ENCODE results near the gene SRP72. TPM values are rescaled to one million over a fixed set of nuclear protein-coding genes. Genes with fewer than 3 reads are reported as not detected.

Gene SRP72
- total RNA-seq, 1 donor from 2014 or later = 57.5 TPM

- H3K4me1 ChIP-seq = peaks cover 37% of the 10 kb centered on the region
- no peaks in the 10 kb centered on the region for H3K9me3 ChIP-seq
- H3K4me3 ChIP-seq = no peak overlapping the region
- H3K36me3 ChIP-seq = peaks cover 0 to 30% of the 10 kb centered on the region in 2 donors
- no peak for TF ChIP-seq POLR2A (IDR thresholded peaks at IDR 0.05)
- TF ChIP-seq CTCF (IDR thresholded peaks at IDR 0.05) = no peak
- TF ChIP-seq POLR2AphosphoS5 (IDR thresholded peaks at IDR 0.05; ENCODE audit: insufficient read depth in 1 of 2, low read depth in 1 of 2) = no peak
- no peak overlapping the region for H3K27ac ChIP-seq
- DNase-seq (ENCODE audit: extremely low spot score in 2 of 2) = no peak
- intact Hi-C loops (cut with DNase I) = no loop called here
- no peaks in the 10 kb centered on the region for H3K27me3 ChIP-seq
These were observed 2.2 kb downstream of the SRP72 start for GRCh38 chr4:56469489-56470210.

- no peaks in the 10 kb centered on the region for H3K9me3 ChIP-seq
- H3K27me3 ChIP-seq = no peaks in the 10 kb centered on the region
- H3K4me1 ChIP-seq = no peaks in the 10 kb centered on the region
- no peak overlapping the region for H3K27ac ChIP-seq
- intact Hi-C loops (cut with DNase I) = no loop called here
- no peak for DNase-seq (ENCODE audit: extremely low spot score in 2 of 2)
- TF ChIP-seq POLR2A (IDR thresholded peaks at IDR 0.05) = no peak
- no peak for TF ChIP-seq CTCF (IDR thresholded peaks at IDR 0.05)
- TF ChIP-seq POLR2AphosphoS5 (IDR thresholded peaks at IDR 0.05; ENCODE audit: insufficient read depth in 1 of 2, low read depth in 1 of 2) = no peak
- H3K36me3 ChIP-seq = peaks cover 0 to 78% of the 10 kb centered on the region in 2 donors
- H3K4me3 ChIP-seq = no peak overlapping the region
These were observed 8.5 kb downstream of the SRP72 start for GRCh38 chr4:56475917-56476316.

GRCh38 chr4:56477192-56477702 lies 9.8 kb downstream of the SRP72 start:
- no peak overlapping the region for H3K27ac ChIP-seq
- TF ChIP-seq POLR2A (IDR thresholded peaks at IDR 0.05) (no peak), CTCF (IDR thresholded peaks at IDR 0.05) (no peak), POLR2AphosphoS5 (IDR thresholded peaks at IDR 0.05; ENCODE audit: insufficient read depth in 1 of 2, low read depth in 1 of 2) (no peak)
- peaks cover 0 to 70% of the 10 kb centered on the region in 2 donors for H3K36me3 ChIP-seq
- no peaks in the 10 kb centered on the region for H3K9me3 ChIP-seq
- H3K27me3 ChIP-seq = no peaks in the 10 kb centered on the region
- no peaks in the 10 kb centered on the region for H3K4me1 ChIP-seq
- no peak overlapping the region for H3K4me3 ChIP-seq
- DNase-seq (ENCODE audit: extremely low spot score in 2 of 2) = no peak
- intact Hi-C loops (cut with DNase I) = no loop called here

GRCh38 chr4:56480691-56481090 lies 13.3 kb downstream of the SRP72 start:
- Histone ChIP-seq H3K27me3 (no peaks in the 10 kb centered on the region), H3K9me3 (no peaks in the 10 kb centered on the region), H3K36me3 (peaks cover 0 to 55% of the 10 kb centered on the region in 2 donors), H3K4me3 (no peak overlapping the region), H3K27ac (no peak overlapping the region), H3K4me1 (no peaks in the 10 kb centered on the region)
- DNase-seq (ENCODE audit: extremely low spot score in 2 of 2) = no peak
- intact Hi-C loops (cut with DNase I) = no loop called here
- no peak for TF ChIP-seq POLR2AphosphoS5 (IDR thresholded peaks at IDR 0.05; ENCODE audit: insufficient read depth in 1 of 2, low read depth in 1 of 2)
- no peak for TF ChIP-seq POLR2A (IDR thresholded peaks at IDR 0.05)
- TF ChIP-seq CTCF (IDR thresholded peaks at IDR 0.05) = no peak

GRCh38 chr4:56496241-56496640 lies 28.8 kb downstream of the SRP72 start:
- no peaks in the 10 kb centered on the region for H3K9me3 ChIP-seq
- intact Hi-C loops (cut with DNase I) = no loop called here
- H3K27ac ChIP-seq = no peak overlapping the region
- DNase-seq (ENCODE audit: extremely low spot score in 2 of 2) = no peak
- H3K4me1 ChIP-seq = no peaks in the 10 kb centered on the region
- H3K36me3 ChIP-seq = peaks cover 0 to 62% of the 10 kb centered on the region in 2 donors
- H3K4me3 ChIP-seq = no peak overlapping the region
- no peaks in the 10 kb centered on the region for H3K27me3 ChIP-seq
- TF ChIP-seq POLR2AphosphoS5 (IDR thresholded peaks at IDR 0.05; ENCODE audit: insufficient read depth in 1 of 2, low read depth in 1 of 2) = no peak
- no peak for TF ChIP-seq POLR2A (IDR thresholded peaks at IDR 0.05)
- no peak for TF ChIP-seq CTCF (IDR thresholded peaks at IDR 0.05)

All from vagina (tissue), 2 donors.